ENCODE results near the gene ZAR1L.
"Not testable (repeated sequence)": the region's sequence is repeated elsewhere in the genome, so short reads cannot be mapped to it uniquely, and the experiment has no call there.

ZAR1L gene, protein sequence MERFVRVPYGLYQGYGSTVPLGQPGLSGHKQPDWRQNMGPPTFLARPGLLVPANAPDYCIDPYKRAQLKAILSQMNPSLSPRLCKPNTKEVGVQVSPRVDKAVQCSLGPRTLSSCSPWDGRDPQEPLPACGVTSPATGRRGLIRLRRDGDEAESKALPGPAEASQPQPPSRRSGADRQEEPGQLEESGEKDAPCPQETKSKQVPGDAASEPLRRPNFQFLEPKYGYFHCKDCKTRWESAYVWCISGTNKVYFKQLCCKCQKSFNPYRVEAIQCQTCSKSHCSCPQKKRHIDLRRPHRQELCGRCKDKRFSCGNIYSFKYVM

DNA sequence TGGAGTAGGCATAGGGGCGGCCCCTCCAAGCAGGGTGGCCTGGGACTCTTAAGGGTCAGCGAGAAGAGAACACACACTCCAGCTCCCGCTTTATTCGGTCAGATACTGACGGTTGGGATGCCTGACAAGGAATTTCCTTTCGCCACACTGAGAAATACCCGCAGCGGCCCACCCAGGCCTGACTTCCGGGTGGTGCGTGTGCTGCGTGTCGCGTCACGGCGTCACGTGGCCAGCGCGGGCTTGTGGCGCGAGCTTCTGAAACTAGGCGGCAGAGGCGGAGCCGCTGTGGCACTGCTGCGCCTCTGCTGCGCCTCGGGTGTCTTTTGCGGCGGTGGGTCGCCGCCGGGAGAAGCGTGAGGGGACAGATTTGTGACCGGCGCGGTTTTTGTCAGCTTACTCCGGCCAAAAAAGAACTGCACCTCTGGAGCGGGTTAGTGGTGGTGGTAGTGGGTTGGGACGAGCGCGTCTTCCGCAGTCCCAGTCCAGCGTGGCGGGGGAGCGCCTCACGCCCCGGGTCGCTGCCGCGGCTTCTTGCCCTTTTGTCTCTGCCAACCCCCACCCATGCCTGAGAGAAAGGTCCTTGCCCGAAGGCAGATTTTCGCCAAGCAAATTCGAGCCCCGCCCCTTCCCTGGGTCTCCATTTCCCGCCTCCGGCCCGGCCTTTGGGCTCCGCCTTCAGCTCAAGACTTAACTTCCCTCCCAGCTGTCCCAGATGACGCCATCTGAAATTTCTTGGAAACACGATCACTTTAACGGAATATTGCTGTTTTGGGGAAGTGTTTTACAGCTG is at the start of gene ZAR1L, which contains the start of gene BRCA2:
Gene ZAR1L, minus strand, starts transcription at position 126 of the 790 bp plus-strand sequence. CDS start 3,438 bp downstream, outside the sequence.
Gene BRCA2, plus strand, starts transcription at position 271 of the 790 bp plus-strand sequence. CDS start 953 bp downstream, outside the sequence.
- peak; percentile 80 for DNase-seq

DNA sequence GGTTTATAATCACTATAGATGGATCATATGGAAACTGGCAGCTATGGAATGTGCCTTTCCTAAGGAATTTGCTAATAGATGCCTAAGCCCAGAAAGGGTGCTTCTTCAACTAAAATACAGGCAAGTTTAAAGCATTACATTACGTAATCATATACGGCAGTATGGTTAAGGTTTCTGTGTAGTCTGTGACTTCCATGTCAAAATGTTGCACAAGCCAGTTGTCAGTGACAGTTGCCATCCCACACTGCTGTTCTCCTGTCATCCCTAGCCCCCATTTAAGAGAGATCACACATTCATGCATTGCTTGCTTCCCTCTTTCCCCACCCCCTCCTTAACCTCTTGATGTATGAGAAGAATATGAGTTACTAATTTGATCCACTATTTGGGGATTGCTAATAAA is 47.4 kb upstream of the ZAR1L start:
- DNase-seq, result no peak

DNA sequence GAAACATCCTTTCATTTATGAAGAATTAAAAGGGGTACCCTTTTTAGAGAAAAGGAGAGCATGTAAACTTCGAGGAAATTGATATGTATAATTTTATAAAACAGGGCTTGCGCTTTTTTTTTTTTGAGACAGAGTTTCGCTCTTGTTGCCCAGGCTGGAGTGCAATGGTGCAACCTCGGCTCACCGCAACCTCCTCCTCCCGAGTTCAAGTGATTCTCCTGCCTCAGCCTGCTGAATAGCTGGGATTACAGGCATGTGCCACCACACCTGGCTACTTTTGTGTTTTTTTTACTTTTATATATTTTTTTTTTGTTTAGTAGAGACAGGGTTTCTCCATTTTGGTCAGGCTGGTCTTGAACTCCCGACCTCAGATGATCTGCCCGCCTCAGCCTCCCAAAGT is 40.8 kb upstream of the ZAR1L start:
- not testable (repeated sequence) for DNase-seq

DNA sequence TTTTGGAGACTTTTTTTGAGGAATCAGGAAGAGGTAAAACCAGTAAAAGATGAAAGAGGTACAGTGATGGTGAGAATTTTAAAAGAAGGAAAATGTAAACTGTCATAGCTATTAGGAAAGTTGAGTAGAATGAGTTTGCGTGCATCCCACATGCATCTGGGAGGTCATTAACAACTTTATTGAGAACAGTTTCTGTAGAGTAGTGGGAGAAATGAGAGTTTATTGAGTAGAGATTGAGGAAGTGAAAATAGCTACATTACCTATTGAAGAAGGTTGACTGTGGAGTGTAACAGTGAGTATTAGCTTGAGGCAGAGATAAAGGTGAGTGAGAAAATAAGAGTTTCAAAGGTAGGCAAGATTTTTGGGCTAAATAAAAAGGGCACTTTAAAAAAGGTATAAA is 38.9 kb upstream of the ZAR1L start:
- DNase-seq, result no peak

DNA sequence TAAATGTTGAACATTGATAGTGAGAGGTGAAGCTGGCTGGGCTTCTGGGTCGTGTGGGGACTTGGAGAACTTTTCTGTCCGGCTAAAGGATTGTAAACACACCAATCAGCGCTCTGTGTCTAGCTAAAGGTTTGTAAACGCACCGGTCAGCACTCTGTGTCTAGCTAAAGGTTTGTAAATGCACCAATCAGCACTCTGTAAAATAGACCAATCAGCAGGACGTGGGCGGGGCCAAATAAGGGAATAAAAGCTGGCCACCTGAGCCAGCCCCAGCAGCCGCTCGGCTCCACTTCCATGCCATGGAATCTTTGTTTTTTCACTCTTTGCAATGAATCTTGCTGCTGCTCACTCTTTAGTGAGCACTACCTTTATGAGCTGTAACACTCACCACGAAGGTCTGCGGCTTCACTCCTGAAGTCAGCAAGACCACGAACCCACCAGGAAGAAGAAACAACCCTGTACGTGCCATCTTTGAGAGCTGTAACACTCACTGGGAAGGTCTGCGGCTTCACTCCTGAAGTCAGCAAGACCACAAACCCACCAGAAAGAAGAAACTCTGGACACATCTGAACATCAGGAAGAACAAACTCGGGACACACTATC is 35.8 kb upstream of the ZAR1L start:
- not testable (repeated sequence) for DNase-seq

DNA sequence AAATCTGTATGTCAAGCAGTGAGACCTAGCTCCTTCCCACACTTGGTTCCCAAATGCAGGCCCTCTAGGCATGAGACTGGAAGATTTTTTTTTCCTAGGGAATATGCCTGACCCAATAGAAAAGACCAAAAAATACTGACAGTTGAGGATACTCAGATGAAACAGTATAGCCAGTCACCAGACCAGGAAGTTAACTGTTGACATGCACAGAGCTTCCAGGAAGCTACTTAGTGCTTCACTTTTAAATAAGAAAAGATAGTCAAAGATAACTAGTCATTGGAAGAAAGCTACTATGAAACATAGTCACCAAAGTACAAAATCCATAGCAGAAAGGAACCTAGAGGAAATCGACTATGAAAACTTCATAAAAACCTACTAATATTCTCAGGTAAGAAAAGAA is 32.5 kb upstream of the ZAR1L start:
- DNase-seq, result no peak

DNA sequence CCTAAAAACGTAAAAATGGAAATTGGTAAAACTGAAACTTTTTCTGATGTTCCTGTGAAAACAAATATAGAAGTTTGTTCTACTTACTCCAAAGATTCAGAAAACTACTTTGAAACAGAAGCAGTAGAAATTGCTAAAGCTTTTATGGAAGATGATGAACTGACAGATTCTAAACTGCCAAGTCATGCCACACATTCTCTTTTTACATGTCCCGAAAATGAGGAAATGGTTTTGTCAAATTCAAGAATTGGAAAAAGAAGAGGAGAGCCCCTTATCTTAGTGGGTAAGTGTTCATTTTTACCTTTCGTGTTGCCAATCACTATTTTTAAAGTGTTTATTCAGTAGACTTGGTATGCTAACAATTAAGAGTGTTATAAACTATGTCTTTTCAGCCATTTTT is 25.8 kb upstream of the ZAR1L start:
- DNase-seq, result no peak

DNA sequence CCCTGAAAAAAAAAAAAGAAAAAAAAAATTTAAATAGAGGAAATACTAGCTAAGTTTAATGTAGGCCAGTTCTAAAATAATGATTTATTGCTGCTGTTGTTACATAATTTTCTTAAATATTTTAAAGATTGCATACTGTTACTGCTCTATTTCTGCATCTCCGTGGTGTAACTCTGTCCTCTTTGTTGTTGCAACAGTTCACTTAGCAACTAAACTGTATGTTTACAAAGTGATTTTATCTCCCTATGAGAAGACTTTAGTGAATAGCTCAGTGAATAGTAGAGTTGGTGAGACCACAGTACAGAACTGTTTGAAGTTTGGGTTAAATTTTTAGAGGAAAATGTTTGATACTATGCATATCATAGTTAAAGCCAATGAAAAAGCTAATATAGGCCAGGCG is 19.5 kb upstream of the ZAR1L start:
- no peak for DNase-seq

DNA sequence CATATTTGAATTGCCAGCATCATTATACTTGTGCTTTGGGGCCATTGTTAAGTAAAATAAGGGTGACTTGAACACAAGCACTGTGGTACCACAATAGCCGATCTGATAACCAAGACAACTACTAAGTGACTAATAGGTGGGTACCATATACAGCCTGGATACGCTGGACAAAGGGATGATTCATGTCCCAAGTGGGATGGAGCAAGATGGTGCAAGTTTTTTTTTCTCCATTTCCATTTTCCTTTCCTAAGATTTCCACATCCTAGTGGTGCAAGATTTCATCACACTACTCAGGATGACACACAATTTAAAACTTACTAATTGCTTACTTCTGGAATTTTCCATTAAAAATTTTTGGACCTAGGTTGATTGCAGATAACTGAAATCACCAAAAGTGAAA is 15.3 kb upstream of the ZAR1L start:
- DNase-seq, result no peak

DNA sequence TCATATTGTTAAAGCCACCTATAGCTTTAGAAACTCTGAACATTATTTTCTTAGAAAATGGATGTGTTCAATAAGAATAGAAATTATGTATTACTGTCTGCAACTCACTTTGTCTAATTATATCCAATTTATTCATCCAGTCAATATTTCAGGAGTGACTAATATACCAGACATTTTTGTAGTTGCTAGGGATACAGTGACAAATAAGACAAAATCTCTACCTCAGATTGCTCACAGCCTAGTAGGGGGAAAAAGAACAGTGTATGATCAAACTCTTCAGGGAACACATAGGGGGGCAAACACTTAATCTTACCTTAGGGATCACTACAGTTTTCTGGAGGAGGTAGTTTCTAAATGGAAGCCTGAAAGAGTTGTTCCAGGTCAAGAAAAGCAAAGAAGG is 8.7 kb upstream of the ZAR1L start:
- DNase-seq, result no peak

DNA sequence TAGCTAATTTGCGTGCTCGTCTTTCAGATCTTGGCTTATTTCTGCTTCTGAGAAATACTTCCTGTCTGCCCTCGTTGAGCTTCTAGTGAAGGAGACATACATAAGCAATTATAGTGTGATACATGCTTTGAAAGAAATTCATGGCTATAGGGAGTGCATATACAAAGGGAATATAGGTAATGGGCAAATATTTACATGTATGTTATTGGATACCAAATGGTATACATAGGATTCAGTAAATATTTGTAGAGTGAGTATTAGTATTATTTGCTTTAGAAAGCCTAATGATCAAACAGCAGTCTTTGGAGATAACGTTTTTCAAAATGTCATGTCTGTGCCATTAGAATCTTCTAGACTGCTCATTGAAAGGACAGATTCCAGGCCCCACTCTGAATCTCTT is 5.4 kb upstream of the ZAR1L start:
- DNase-seq, result no peak

DNA sequence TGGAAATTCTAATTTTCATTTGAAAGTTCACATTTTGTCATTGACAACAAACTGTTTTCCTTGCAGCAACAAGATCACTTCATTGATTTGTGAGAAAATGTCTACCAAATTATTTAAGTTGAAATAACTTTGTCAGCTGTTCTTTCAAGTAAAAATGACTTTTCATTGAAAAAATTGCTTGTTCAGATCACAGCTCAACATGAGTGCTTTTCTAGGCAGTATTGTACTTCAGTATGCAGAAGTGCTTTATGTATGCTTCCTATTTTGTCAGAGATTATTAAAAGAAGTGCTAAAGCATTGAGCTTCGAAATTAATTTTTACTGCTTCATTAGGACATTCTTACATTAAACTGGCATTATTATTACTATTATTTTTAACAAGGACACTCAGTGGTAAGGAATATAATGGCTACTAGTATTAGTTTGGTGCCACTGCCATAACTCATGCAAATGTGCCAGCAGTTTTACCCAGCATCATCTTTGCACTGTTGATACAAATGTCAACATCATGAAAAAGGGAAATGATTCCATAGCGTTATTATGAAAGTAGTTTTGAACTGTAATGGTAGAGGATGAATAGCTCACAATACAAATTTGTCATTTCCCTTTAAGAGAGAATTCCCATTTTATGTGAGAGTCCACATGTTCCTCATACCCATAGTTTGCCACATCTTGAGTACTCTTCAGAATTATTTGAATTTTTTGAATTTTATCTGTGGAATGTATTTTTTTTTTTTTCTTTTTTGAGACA is 2.7 kb upstream of the ZAR1L start:
- DNase-seq, result no peak

DNA sequence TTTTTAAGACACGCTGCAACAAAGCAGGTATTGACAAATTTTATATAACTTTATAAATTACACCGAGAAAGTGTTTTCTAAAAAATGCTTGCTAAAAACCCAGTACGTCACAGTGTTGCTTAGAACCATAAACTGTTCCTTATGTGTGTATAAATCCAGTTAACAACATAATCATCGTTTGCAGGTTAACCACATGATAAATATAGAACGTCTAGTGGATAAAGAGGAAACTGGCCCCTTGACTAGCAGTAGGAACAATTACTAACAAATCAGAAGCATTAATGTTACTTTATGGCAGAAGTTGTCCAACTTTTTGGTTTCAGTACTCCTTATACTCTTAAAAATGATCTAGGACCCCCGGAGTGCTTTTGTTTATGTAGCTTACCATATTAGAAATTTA is 1.3 kb upstream of the ZAR1L start:
- DNase-seq, result no peak

DNA sequence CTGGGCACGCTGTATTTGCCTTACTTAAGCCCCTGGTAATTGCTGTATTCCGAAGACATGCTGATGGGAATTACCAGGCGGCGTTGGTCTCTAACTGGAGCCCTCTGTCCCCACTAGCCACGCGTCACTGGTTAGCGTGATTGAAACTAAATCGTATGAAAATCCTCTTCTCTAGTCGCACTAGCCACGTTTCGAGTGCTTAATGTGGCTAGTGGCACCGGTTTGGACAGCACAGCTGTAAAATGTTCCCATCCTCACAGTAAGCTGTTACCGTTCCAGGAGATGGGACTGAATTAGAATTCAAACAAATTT is 821 bp upstream of the ZAR1L start:
- no peak for DNase-seq

DNA sequence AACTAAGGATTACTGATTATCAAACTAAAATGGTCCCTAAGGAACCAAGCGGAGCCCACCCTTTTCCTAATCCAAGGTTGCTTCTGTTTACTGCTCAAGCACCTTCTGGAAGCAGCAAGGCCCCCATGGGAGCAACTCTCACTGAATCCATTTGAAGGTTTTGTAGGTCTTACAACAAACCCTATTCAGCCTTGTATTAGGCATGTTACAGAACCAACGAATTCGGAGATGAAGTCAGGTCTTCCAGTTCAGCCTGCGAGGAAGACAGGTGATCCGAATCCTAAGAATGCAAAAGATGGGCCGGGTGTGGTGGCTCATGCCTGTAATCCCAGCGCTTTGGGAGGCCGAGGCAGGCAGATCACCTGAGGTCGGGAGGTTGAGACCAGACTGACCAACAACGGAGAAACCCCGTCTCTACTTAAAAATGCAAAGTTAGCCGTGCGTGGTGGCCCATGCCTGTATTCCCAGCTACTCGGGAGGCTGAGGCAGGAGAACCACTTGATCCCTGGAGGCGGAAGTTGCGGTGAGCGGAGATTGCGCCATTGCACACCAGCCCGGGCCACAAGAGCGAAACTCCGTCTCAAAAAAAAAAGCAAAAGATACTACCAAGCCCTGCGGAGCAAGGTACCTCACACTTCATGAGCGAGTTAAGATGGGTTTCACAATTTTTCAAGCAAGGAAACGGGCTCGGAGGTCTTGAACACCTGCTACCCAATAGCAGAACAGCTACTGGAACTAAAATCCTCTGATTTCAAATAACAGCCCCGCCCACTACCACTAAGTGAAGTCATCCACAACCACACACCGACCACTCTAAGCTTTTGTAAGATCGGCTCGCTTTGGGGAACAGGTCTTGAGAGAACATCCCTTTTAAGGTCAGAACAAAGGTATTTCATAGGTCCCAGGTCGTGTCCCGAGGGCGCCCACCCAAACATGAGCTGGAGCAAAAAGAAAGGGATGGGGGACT is 609 bp downstream of the ZAR1L start:
- peak; percentile 78 for DNase-seq

DNA sequence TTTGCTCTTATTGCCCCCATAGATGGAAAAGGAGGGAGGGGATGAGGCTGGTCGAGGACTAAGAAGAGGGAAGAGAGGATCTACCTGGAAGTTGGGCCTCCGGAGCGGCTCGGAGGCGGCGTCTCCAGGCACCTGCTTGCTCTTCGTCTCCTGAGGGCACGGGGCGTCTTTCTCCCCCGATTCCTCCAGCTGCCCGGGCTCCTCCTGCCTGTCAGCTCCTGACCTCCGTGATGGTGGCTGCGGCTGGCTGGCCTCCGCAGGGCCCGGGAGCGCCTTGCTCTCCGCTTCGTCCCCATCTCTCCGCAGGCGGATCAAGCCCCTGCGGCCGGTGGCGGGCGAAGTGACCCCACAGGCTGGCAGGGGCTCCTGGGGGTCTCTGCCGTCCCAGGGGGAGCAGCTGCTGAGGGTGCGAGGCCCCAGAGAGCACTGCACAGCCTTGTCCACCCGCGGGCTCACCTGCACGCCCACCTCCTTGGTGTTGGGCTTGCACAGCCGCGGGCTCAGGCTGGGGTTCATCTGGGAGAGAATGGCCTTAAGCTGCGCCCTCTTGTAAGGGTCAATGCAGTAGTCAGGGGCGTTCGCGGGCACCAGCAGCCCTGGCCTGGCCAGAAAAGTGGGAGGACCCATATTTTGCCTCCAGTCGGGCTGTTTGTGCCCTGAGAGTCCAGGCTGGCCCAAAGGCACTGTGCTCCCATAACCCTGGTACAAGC is 3.8 kb downstream of the ZAR1L start:
- no peak for DNase-seq

DNA sequence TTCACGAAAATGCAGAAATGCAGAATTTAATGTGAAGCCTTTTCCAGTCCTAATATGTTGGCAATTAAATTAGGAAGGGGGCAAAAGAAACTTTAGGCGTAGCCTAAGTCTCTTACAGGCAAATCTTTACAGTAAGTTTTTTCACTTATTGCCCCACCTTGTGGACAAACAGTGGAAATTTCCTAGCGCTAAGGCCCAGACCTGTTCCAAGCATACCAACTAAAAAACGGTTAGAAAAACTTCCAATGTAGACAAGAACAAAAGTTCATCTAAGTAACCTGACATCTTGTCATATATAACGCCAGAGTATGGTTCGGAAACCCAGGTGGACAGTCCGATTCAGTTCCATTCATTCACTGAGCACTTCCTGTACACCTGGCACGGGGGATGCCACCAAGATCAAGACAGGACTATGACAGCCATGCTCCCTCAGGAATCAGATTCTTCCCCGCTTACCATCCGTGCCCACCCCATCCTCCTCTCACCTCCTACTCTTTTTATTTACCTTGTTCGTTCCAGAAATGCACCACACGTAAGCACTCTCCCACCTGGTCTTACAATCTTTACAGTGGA is 4.9 kb downstream of the ZAR1L start:
- DNase-seq, result peak; percentile 66

DNA sequence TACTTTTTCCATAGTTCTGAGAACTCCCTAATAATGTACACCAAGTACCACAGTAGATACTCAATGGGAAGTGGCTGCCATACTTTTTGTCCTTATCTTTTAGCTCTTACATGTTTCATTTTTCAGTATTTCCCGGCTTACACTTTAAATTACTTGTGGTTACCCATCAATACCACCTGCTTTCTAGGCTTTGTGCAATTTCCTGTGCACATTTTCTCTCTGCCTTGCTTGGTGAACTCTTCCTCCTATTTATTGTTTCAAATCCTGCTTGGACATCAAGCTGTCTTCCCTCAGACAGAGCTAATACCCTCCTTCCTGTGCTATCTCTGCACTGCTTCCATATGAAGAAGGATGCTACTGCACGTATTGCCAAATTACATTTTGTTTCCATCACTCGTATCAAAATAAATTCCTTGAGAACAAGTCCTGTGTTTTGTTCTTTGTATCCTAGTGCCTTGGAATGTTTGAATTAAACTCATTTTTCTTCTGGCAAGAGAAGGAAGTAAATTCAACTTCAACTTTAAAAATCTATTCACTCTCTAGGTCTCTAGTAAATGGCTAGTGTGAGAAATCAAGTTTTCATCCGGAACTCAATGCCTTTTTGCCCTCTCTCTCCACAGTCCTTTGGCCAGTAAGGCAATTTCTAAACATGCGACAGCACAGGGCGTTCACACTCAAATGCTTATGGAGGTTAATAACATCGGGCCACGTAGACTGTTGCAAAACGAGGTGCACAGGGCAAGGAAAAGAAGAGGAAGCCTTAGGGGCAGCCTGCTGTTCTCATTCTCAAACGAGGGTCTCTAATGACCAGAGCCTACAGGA is 5.6 kb downstream of the ZAR1L start:
- no peak for DNase-seq

DNA sequence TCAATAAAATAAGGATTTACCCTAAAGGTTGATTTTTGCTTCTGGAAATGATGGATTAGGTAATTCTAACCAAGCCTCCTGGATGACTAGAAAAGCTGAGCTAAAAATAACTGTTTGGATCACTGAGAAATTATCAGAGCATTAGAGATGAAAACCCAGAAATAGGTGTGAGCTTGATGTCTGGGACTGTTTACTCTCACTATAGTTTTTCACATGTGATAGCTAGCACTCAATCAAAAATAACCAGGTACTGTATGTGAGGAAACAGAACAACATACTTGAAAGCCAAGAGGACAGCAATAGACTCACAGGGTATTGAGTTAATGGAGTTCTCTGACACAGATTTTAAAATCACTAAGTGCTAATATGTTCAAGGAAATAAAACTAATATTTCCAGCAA is 9.5 kb downstream of the ZAR1L start:
- DNase-seq, result no peak

DNA sequence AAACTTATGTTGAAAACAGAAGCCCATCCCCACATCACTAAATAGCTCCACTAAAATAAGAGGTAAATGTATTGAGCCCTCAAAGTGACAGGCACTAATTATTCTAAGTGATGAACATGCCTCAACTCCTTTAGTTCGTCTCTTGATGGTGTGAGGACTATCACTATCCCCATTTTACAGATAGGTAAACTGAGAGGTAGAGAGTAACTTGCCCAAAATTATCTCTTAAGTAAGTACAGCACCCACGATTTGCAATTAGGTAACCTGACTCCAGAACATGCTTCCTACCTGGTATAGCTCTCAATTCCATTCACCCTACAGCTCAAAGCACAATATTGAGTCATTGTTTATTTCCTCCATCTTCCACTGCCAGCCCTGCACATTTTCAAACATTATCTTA is 12.7 kb downstream of the ZAR1L start:
- no peak for DNase-seq
